PC-3 (cell line): ENCODE results near the gene NACC2. TPM values are rescaled to one million over a fixed set of nuclear protein-coding genes. Genes with fewer than 3 reads are reported as not detected.

ENCODE experiments used
- ATAC-seq: fragments of 200-7000 bp; cut with Tn5 transposase; 2 replicates; pipeline ENCODE4 v1.9.1; 2020; ENCODE audit warnings: mild to moderate bottlenecking, moderate library complexity
- BruUV-seq: library from RNA; stranded (reverse); fragments of 400-500 nt; replicated peaks from 2 replicates; lab custom pipeline; 2021; lab: Mats Ljungman, UMichigan
- CTCF ChIA-PET: fragments of 300-600 bp; sonication (Branson Sonifier 250); formaldehyde crosslinking; loops from one replicate; lab custom pipeline; 2022; ENCODE audit warnings: antibody characterized with exemption; lab: Charles Lee
- POLR2A ChIA-PET: fragments of 300-600 bp; sonication (Branson Sonifier 250); formaldehyde crosslinking; loops from one replicate; lab custom pipeline; 2022; ENCODE audit warnings: antibody characterized with exemption; ENCODE audit not compliant: unreplicated experiment; lab: Charles Lee
- DNase-seq: peaks from one replicate; pipeline ENCODE4 v3.0.0-alpha.2; 2015
- H2AFZ ChIP-seq: fragments of 300-600 bp; sonication (generic); 2 replicates; pipeline ENCODE4 v1.6.0; 2016; ENCODE audit warnings: antibody characterized with exemption, low read length
- H3F3A ChIP-seq: fragments of 300-600 bp; sonication (generic); one replicate; pipeline ENCODE4 v1.6.0; 2017; ENCODE audit warnings: antibody characterized with exemption, low read length, control low read depth, mild to moderate bottlenecking; ENCODE audit not compliant: unreplicated experiment
- H3K27ac ChIP-seq: fragments of 300-600 bp; sonication (generic); 2 replicates; pipeline ENCODE4 v1.5.1; 2016; ENCODE audit warnings: mild to moderate bottlenecking, low read length
- H3K27me3 ChIP-seq: fragments of 300-600 bp; sonication (generic); 2 replicates; pipeline ENCODE4 v1.6.1; 2016; ENCODE audit warnings: low read length, mixed read lengths
- H3K36me3 ChIP-seq: fragments of 300-600 bp; sonication (generic); 2 replicates; pipeline ENCODE4 v1.6.1; 2016; ENCODE audit warnings: low read depth, mixed run types, low read length, mixed read lengths
- H3K4me1 ChIP-seq: fragments of 300-600 bp; sonication (generic); 2 replicates; pipeline ENCODE4 v1.5.1; 2016; ENCODE audit warnings: low read length; ENCODE audit not compliant: insufficient read depth
- H3K4me2 ChIP-seq: fragments of 300-600 bp; sonication (generic); 2 replicates; pipeline ENCODE4 v1.6.0; 2016; ENCODE audit warnings: low read length
- H3K4me3 ChIP-seq: fragments of 300-600 bp; sonication (generic); 2 replicates; pipeline ENCODE4 v1.5.1; 2016; ENCODE audit warnings: mild to moderate bottlenecking, low read length, mixed read lengths
- H3K79me2 ChIP-seq: fragments of 300-600 bp; sonication (generic); 2 replicates; pipeline ENCODE4 v1.6.1; 2017; ENCODE audit warnings: low read length, mixed read lengths
- H3K9ac ChIP-seq: fragments of 300-600 bp; sonication (generic); 2 replicates; pipeline ENCODE4 v1.6.0; 2016; ENCODE audit warnings: mild to moderate bottlenecking, low read length
- H3K9me2 ChIP-seq: fragments of 300-600 bp; sonication (generic); replicated peaks from 2 replicates; pipeline ENCODE4 v1.6.1; 2016; ENCODE audit warnings: mixed run types, low read length, mixed read lengths
- H3K9me3 ChIP-seq: fragments of 300-600 bp; sonication (generic); 2 replicates; pipeline ENCODE4 v1.6.1; 2016; ENCODE audit warnings: low read length, mixed read lengths
- H4K20me1 ChIP-seq: fragments of 300-600 bp; sonication (generic); 2 replicates; pipeline ENCODE4 v1.6.1; 2016; ENCODE audit warnings: low read length, mixed read lengths
- CTCF ChIP-seq: fragments of 300-600 bp; sonication (generic); conservative IDR thresholded peaks from 2 replicates; pipeline ENCODE4 v1.5.1; 2017; ENCODE audit warnings: antibody characterized with exemption, low read depth, mild to moderate bottlenecking, low read length
- EZH2 ChIP-seq: fragments of 300-600 bp; sonication (generic); IDR thresholded peaks from one replicate; pipeline ENCODE4 v1.6.1; 2017; ENCODE audit warnings: antibody characterized with exemption, mild to moderate bottlenecking, low read length; ENCODE audit not compliant: unreplicated experiment
- EZH2phosphoT487 ChIP-seq: fragments of 300-600 bp; sonication (generic); IDR thresholded peaks from 2 replicates; pipeline ENCODE4 v1.6.1; 2018; ENCODE audit warnings: mild to moderate bottlenecking, antibody characterized with exemption, low read length, borderline replicate concordance
- intact Hi-C: fragments of 100-400 bp; cut with micrococcal nuclease; formaldehyde crosslinking; loops from 2 replicates; pipeline ENCODE4 v1.9.0; 2023
- total RNA-seq: library from RNA; depleted of rRNA; stranded (reverse); fragments of >200 nt; gene quantifications from 2 replicates; pipeline ENCODE4 v1.2.3, GENCODE V29; 2014

NACC2 gene
- total RNA-seq, 1 experiment from 2014 or later: 12.3 TPM

GRCh38 chr9:136086213-136086881 is 8.7 kb downstream of the NACC2 start:
- POLR2A ChIA-PET: no interaction called here

GRCh38 chr9:136085815-136086212 is 9.3 kb downstream of the NACC2 start:
- no peak for TF ChIP-seq EZH2phosphoT487
- TF ChIP-seq CTCF: no peak
- TF ChIP-seq EZH2: no peak
- ChIA-PET POLR2A (no interaction called here), CTCF (no interaction called here)
- H3K9ac ChIP-seq: no peak overlapping the region
- H3K4me1 ChIP-seq: no peaks in the 10 kb centered on the region
- H3F3A ChIP-seq: no peaks in the 10 kb centered on the region
- DNase-seq (no peak), ATAC-seq (no peak)
- no peaks in the 10 kb centered on the region for H3K27me3 ChIP-seq
- no TSS peak for BruUV-seq
- H2AFZ ChIP-seq: no peak overlapping the region
- no peak overlapping the region for H3K4me3 ChIP-seq
- H4K20me1 ChIP-seq: no peaks in the 10 kb centered on the region
- peaks cover 22% of the 10 kb centered on the region for H3K79me2 ChIP-seq
- no peaks in the 10 kb centered on the region for H3K36me3 ChIP-seq
- no peak overlapping the region for H3K27ac ChIP-seq
- no peak overlapping the region for H3K4me2 ChIP-seq
- H3K9me2 ChIP-seq: no peaks in the 10 kb centered on the region
- intact Hi-C loops: no loop called here
- H3K9me3 ChIP-seq: no peaks in the 10 kb centered on the region

More at GRCh38 chr9:136086213-136086881, 8.7 kb downstream of the NACC2 start:
- H3K9ac ChIP-seq: no peak overlapping the region
- no peak overlapping the region for H3K4me3 ChIP-seq
- H3K79me2 ChIP-seq: peaks cover 26% of the 10 kb centered on the region
- H3K9me2 ChIP-seq: no peaks in the 10 kb centered on the region
- TF ChIP-seq CTCF (no peak), EZH2phosphoT487 (no peak), EZH2 (no peak)
- no TSS peak for BruUV-seq
- CTCF ChIA-PET: no interaction called here
- no peak for ATAC-seq
- intact Hi-C loops: no loop called here
- H3K4me2 ChIP-seq: no peak overlapping the region
- no peaks in the 10 kb centered on the region for H3K4me1 ChIP-seq
- H3F3A ChIP-seq: no peaks in the 10 kb centered on the region
- no peaks in the 10 kb centered on the region for H3K36me3 ChIP-seq
- DNase-seq: no peak
- H4K20me1 ChIP-seq: no peaks in the 10 kb centered on the region
- H3K27ac ChIP-seq: no peak overlapping the region
- no peak overlapping the region for H2AFZ ChIP-seq
- no peaks in the 10 kb centered on the region for H3K9me3 ChIP-seq
- H3K27me3 ChIP-seq: no peaks in the 10 kb centered on the region
